Erythroblast (primary cell): Measurements from ENCODE around the gene NDRG4.

Experiments
- GATA1 ChIP-seq: IDR thresholded peaks from 2 replicates; pipeline ENCODE4 v1.6.1; 2011; ENCODE audit warnings: low read depth, mild to moderate bottlenecking, control low read depth, low read length, moderate library complexity
- POLR2A ChIP-seq: IDR thresholded peaks from 2 replicates; pipeline ENCODE4 v1.6.1; 2011; ENCODE audit warnings: mild to moderate bottlenecking, low read length

- TF ChIP-seq POLR2A = no peak
- no peak for TF ChIP-seq GATA1
These were observed 18.0 kb upstream of the NDRG4 start for GRCh38 chr16:58481931-58482330.
